ENCODE data around the gene OLA1.
"Not testable (repeated sequence)": the region's sequence is repeated elsewhere in the genome, so short reads cannot be mapped to it uniquely, and the experiment has no call there.

Gene OLA1

DNA sequence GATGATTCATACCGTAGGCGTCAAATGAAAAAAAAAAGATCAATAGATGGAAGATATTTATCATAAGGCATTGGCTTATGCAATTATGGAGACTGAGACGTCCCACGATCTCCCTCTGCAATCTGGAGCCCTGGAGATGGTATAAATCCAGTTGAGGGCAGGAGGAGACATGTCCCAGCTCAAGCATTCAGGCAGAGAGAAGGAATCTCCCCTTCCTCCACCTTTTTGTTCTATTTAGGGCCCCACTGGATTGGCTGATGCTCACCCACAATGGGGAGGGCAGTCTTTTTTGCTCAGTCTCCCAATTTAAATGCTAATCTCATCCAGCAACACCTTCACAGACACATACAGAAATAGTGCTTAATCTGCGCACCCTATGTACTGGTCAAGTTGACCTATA, 18.0 kb upstream of the OLA1 start:
- no peak overlapping the region for H3K27ac ChIP-seq
- TF ChIP-seq CTCF (IDR thresholded peaks at IDR 0.05), result no peak
- no peak for TF ChIP-seq ZFX (IDR thresholded peaks at IDR 0.05; ENCODE audit: borderline replicate concordance)

- H3K27ac ChIP-seq, result no peak overlapping the region
Measured at GRCh38 chr2:174263997-174264396, 15.7 kb upstream of the OLA1 start.

GRCh38 chr2:174259981-174260380, 11.6 kb upstream of the OLA1 start:
- TF ChIP-seq CTCF (IDR thresholded peaks at IDR 0.05), result no peak
- no peak for TF ChIP-seq ZFX (IDR thresholded peaks at IDR 0.05; ENCODE audit: borderline replicate concordance)
- H3K27ac ChIP-seq, result no peak overlapping the region

More at GRCh38 chr2:174263997-174264396, 15.7 kb upstream of the OLA1 start:
- TF ChIP-seq CTCF (IDR thresholded peaks at IDR 0.05) (no peak), ZFX (IDR thresholded peaks at IDR 0.05; ENCODE audit: borderline replicate concordance) (no peak)

GRCh38 chr2:174254267-174254666, 5.9 kb upstream of the OLA1 start:
- no peak for TF ChIP-seq CTCF (IDR thresholded peaks at IDR 0.05)
- TF ChIP-seq ZFX (IDR thresholded peaks at IDR 0.05; ENCODE audit: borderline replicate concordance), result no peak
- no peak overlapping the region for H3K27ac ChIP-seq

- TF ChIP-seq ZFX (IDR thresholded peaks at IDR 0.05; ENCODE audit: borderline replicate concordance) (no peak), CTCF (IDR thresholded peaks at IDR 0.05) (no peak)
- peak overlapping the region; percentile 72 for H3K27ac ChIP-seq
Measured at GRCh38 chr2:174248998-174249592, 763 bp upstream of the OLA1 start.

DNA sequence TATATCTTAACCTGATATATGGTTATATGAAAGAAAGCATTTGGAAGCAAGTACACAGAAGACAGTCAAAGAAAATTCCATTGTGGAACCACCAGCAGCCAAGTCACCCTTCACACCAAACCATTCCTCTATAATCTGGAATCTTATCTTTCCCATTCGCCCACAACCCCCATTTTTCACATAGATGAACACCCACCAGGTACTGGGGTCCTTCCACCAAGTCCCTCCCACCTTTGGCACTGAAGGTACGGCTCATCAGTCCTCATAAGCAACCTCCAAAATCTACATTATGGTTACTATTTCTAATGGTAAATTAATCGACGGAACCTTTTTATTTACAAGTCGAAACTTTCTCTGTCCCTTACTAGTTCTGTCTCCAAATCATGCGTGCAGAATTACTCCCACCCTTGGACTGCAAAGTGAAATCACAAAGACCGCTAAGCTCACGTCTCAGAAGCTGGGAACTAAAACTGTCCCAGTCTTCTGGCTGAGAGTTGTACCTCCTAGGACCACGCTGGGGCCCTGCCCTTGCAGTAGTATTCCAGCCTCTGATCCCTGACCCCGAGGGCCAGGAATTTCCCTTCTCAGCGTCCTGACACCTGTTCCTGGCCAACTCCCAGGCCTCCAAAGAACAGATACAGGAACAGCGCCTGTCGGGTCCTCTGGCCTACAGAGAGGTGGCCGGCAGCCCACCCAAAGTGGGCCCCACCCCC, 702 bp downstream of the OLA1 start:
- no peak for TF ChIP-seq CTCF (IDR thresholded peaks at IDR 0.05)
- no peak for TF ChIP-seq ZFX (IDR thresholded peaks at IDR 0.05; ENCODE audit: borderline replicate concordance)
- H3K27ac ChIP-seq, result peak overlapping the region; percentile 72

GRCh38 chr2:174246944-174247381, 1.4 kb downstream of the OLA1 start:
- TF ChIP-seq ZFX (IDR thresholded peaks at IDR 0.05; ENCODE audit: borderline replicate concordance) (no peak), CTCF (IDR thresholded peaks at IDR 0.05) (no peak)
- H3K27ac ChIP-seq, result no peak overlapping the region

- not testable (repeated sequence) for H3K27ac ChIP-seq
Measured at GRCh38 chr2:174245628-174246027, 2.7 kb downstream of the OLA1 start.
